ENCODE measurements around the gene ANKRD63. TPM values are rescaled to one million over a fixed set of nuclear protein-coding genes. Genes with fewer than 3 reads are reported as not detected.

The ANKRD63 gene
- polyA plus RNA-seq, 1 of the 3 experiments (the other 2 are of a cell fraction), result not detected

GRCh38 chr15:40301467-40302179 lies 18.8 kb upstream of the ANKRD63 start:
- Histone ChIP-seq H3K36me3 (replicated peaks in 1 of 2; ENCODE audit: control insufficient read depth in 1 of 2, insufficient read depth in 2 of 2, low read length in 1 of 2) (no peaks in the 10 kb centered on the region), H3K4me2 (no peak overlapping the region), H3F3A (replicated peaks; ENCODE audit: insufficient read depth) (no peaks in the 10 kb centered on the region), H4K20me1 (ENCODE audit: insufficient read depth) (no peaks in the 10 kb centered on the region), H3K4me1 (ENCODE audit: control insufficient read depth in 1 of 2, insufficient read depth in 2 of 2, low read depth in 1 of 2, low read length in 1 of 2) (peaks cover 0 to 26% of the 10 kb centered on the region in 2 experiments; a peak in 2 of 4 replicates), H3K27me3 (ENCODE audit: insufficient read depth) (no peaks in the 10 kb centered on the region; the same call in 1 of the 2 replicates), H3K9me3 (no peaks in the 10 kb centered on the region), H3K79me2 (ENCODE audit: insufficient read depth) (no peaks in the 10 kb centered on the region), H3K27ac (ENCODE audit: low read depth in 2 of 2, low read length in 1 of 2) (peak overlapping the region in 1 of 2 experiments; percentile 89; a peak in 2 of 4 replicates), H3K9me2 (no peaks in the 10 kb centered on the region), H3K4me3 (ENCODE audit: low read depth in 2 of 2, low read length in 1 of 2) (no peak overlapping the region; a peak in 1 of 4 replicates), H2AFZ (ENCODE audit: low read depth) (no peak overlapping the region), H3K9ac (no peak overlapping the region)
- WGBS (ENCODE audit: low lambda C conversion rate), result 50% methylated on average over 12 of the region's 12 CpGs
- 0 out of 2 replicates have a peak, but pooled peaks have one; percentile 31 for TF ChIP-seq RCOR1 (IDR thresholded peaks at IDR 0.05; ENCODE audit: low read length)
- no peak for TF ChIP-seq EZH2phosphoT487 (IDR thresholded peaks at IDR 0.05; ENCODE audit: borderline replicate concordance, low read depth)
- no peak for TF ChIP-seq FOSL2 (IDR thresholded peaks at IDR 0.05; ENCODE audit: borderline replicate concordance, low read depth)
- no peak for TF ChIP-seq RFX5 (IDR thresholded peaks at IDR 0.05; ENCODE audit: low read length)
- no peak for TF ChIP-seq RAD21 (IDR thresholded peaks at IDR 0.05; ENCODE audit: low read length)
- no peak for TF ChIP-seq ZBTB33 (IDR thresholded peaks at IDR 0.05; ENCODE audit: borderline replicate concordance, low read depth)
- no peak for TF ChIP-seq NFIC (IDR thresholded peaks at IDR 0.05; ENCODE audit: borderline replicate concordance)
- no peak for TF ChIP-seq NRF1 (IDR thresholded peaks at IDR 0.05; ENCODE audit: low read depth, low read length)
- TF ChIP-seq TAF1 (IDR thresholded peaks at IDR 0.05; ENCODE audit: borderline replicate concordance, low read depth, low read length), result no peak
- no peak for TF ChIP-seq YY1 (IDR thresholded peaks at IDR 0.05; ENCODE audit: low read depth)
- TF ChIP-seq TCF12 (IDR thresholded peaks at IDR 0.05), result no peak
- TF ChIP-seq GATA2 (CRISPR knock-in tag; IDR thresholded peaks at IDR 0.05), result peak; percentile 77
- no peak for TF ChIP-seq CTCF (IDR thresholded peaks at IDR 0.05)
- no peak for TF ChIP-seq GABPA (IDR thresholded peaks at IDR 0.05; ENCODE audit: low read depth)
- no peak for TF ChIP-seq PBX3 (IDR thresholded peaks at IDR 0.05)
- TF ChIP-seq SMC3 (IDR thresholded peaks at IDR 0.05; ENCODE audit: low read depth, low read length), result no peak
- no peak for TF ChIP-seq FOXJ3 (CRISPR knock-in tag; IDR thresholded peaks at IDR 0.05)
- DNase-seq, result peak; percentile 80
- CTCF ChIA-PET, result interaction anchor here (1.1 to 66.3 kb wide), 7 partner anchors 10 to 256 kb away, joined by 3 to 2194 read pairs (median 28); partner anchors contain the start of genes ANKRD63, CCDC9B, DISP2 and INAFM2
- POLR2A ChIA-PET, result interaction anchor here (0.6 to 1.6 kb wide), 5 partner anchors 11 to 241 kb away, joined by 3 to 6 read pairs (median 5); no protein-coding TSS in a partner anchor

Data from SK-N-SH (cell line).